NCI-H446 treated with DMSO at 0.1 percent for 48 hours (cell line): ENCODE results near the gene SEPTIN2.
"Not testable (repeated sequence)": the region's sequence is repeated elsewhere in the genome, so short reads cannot be mapped to it uniquely, and the experiment has no call there.

ENCODE experiments used
- DNase-seq: peaks from one replicate; lab custom pipeline; 2025; lab: John Stamatoyannopoulos, UW

SEPTIN2 gene

DNA sequence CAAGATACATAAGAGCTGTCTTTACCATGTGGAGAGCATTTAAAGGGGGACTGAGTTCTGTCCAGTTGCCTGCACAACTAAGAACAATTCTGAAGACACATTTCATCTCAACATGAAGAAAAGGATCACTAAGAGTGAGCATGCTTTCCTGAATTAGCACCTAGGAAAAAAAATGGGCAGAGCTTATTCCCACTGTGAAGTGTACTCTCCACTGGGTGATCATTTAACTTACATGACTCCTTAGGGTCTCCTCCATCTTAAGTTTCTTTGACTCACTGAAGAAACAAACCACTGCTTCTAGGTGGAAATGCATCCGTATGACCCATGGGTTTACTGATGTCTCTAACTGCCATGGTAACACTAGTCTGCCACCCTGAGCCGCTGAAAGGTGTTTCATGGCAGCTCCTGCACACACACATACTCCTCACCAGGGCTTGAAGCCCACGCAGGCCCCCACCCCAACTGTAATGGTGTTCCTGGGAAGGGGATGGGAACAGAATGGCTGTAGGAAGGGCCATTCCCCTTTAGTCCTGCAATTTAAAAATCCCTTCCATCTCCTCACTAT lies 27.3 kb upstream of the SEPTIN2 start:
- no peak for DNase-seq

DNA sequence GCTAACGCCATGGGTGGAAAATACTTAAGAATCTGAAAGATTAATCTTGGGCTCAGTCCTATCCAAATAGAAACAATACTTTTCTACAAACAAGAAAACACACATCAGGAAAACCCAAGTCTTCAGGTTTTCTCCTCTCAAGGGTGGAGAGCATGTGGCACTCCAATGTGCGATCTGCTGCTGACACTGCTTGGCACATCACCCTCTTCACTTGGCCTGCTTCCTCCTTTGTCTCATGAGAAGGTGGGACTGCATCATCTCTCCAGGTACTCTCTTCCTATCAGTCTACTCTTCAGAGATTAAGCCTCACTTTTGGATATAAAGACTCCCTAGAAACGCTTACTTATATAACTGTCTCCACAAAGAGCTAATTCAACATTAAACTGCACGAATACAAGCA lies 26.7 kb upstream of the SEPTIN2 start:
- no peak for DNase-seq

DNA sequence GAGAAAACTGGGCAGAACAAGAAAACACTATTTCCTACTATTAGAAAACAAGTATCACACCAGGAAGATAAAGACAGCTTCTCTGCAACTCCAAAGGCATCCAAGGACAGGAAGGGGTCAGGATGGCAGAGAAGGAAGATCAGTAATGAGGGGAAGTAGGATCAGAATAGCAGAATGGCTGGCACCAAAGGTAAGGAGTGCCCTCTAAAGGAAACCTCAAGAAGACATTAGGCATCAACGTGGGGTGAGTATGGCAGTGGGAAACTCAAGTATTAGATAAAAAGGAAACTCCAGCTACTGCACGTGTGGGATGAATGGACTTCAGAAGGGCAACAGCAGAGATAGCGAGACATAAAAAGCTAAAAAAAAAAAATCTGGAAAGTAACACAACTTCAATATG lies 26.1 kb upstream of the SEPTIN2 start:
- no peak for DNase-seq

DNA sequence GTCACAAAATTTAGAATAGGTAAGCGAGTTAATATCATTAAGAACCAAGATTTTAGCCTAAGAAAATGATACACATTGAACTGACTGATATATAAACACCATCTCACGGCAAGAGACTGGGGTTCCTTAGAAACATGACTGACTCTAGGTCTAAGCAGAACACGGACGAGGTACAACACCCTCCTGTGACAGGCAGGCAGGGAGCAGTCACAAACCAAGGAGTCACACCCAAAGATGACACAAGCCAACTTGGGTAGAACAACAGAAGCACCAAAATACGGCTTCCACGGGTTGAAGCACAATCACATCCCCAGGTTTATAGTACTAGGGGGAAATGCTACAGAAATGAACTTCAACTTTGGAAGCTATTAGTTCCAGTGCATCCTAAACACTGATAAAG lies 24.6 kb upstream of the SEPTIN2 start:
- no peak for DNase-seq

DNA sequence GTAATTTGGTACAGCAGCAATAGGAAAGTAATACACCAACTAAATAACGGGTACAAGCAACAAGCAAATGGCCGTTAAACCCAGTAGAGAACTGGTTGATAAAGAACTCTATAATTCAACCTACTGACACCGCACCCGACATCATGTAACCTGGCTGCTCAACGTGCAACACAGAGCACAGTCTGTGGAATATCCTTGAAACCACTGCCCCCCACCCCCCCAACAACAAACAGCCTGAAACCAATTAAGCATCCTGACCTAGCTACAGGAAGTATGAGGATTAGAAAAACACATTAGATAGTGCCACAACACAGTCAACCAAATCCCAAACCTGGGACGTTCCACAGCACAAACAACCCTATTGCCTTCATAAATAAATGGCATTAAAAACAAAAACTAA lies 23.7 kb upstream of the SEPTIN2 start:
- DNase-seq, result no peak

DNA sequence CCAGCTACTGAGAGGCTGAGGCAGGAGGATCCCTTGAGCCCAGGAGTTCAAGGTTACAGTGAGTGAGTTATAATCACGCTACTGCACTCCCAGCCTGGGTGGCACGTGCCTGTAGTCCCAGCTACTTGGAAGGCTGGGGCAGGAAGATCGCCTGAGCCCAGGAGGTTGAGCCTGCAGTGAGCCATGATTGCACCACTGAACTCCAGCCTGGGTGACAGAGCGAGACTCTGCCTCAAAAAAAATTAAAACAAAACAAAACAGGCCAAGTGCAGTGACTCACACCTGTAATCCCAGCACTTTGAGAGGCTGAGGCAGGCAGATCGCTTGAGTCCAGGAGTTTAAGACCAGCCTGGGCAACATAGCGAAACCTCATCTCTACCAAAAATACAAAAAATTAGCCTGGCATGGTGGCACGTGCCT lies 22.3 kb upstream of the SEPTIN2 start:
- not testable (repeated sequence) for DNase-seq

DNA sequence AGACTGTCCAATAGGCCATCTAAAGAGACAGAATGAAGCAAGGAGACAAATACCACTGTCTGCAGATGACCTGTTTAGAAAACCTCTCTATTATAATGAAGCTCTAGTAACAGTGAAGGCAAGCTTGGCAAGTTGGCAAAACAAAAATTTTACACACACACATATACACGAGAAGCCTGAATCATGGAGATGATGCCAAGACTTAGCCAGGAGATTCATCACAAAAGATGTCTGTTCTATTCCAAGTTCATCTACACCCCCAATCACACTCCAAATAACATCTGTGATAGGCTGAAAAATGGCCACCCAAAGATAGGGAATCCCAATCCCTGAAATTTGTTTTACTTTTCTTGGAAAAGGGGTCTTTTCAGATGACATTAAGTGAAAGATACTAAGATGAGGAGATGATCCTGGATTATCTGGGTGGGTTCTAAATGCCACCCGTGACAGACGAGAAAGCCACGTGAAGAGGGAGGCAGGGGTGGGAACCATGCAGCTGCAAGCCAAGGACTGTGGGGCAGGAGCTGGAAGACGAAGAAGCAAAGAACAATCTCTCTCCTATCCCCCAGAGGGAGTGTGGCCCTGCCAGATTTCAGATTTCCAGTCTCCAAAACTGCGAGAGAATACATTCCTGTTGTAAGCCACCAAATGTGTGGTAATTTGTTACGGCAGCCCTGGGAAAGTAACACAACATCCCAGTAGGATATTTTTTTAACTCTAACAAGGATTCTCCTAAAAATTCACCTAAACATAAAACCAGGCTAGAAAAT lies 20.2 kb upstream of the SEPTIN2 start:
- no peak for DNase-seq

DNA sequence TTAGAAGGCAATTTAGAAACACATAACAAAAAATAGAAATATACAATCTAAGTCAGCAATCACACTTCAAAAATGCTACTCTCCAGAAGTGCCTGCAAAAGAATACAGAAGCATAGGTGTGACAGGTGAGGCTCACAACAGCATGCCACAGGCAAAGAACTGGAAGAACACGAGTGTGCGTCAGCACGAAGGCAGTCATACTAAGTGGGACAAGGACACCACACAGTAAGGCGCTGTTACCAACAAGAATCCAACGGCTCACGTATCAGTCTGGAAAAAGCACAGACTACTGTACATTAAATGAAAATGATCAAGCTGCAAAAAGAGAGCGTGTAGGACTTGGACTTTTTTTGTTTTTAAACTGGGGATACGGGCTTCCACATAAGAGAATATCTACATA lies 19.0 kb upstream of the SEPTIN2 start:
- no peak for DNase-seq

DNA sequence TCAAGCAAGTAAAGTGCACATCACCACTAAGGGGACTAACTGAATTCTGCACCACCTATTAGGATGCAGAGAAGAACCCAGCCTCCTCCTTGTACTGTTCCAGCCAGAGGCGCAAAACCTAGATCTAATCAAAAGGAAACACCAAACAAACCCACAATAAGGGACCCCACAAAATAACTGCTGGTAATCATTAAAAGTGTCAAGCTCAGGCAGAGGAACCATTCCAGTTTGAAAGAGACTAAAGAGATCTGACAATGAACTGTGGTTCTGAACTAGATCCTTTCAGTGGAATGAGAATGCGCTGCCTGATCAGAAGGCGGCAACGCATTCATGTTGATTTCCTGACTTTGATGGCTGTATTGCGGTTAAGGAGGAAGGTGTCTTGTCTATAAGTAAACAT lies 17.1 kb upstream of the SEPTIN2 start:
- DNase-seq, result no peak

DNA sequence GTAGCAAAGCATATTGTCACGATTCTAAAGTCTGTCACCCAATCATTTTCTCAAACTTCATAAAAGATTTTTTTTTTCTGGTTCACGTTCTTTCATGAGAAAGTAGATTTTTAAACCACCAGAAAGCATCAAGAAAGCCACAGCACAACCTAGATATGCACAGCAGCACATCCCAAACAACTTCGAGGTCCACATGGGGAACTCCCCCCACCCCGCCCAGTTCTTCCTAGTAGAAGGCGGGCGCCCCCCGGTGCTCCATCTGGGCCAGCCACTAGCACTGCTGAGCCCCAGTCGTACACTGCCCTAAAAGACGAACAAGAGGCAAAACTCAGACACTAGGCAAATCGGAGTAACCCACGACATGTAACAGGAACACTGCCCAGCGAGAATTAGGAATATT lies 15.7 kb upstream of the SEPTIN2 start:
- no peak for DNase-seq

DNA sequence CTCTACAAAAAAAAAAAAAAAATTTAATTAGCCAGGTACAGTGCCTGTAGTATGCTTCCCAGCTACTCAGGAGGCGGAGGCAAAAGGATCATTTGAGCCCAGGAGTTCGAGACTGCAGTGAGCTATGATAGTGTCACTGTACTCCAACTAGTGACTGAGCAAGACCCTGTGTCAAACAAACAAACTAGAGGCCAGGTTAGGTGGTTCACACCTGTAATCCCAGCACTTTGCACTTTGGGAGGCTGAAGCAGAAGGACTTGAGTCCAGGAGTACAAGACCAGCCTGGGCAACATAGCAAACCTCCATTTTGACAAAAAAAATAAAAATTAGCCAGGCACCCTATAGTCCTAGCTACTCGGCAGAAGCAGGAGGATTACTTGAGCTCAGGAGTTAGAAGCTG lies 13.6 kb upstream of the SEPTIN2 start:
- DNase-seq, result no peak

DNA sequence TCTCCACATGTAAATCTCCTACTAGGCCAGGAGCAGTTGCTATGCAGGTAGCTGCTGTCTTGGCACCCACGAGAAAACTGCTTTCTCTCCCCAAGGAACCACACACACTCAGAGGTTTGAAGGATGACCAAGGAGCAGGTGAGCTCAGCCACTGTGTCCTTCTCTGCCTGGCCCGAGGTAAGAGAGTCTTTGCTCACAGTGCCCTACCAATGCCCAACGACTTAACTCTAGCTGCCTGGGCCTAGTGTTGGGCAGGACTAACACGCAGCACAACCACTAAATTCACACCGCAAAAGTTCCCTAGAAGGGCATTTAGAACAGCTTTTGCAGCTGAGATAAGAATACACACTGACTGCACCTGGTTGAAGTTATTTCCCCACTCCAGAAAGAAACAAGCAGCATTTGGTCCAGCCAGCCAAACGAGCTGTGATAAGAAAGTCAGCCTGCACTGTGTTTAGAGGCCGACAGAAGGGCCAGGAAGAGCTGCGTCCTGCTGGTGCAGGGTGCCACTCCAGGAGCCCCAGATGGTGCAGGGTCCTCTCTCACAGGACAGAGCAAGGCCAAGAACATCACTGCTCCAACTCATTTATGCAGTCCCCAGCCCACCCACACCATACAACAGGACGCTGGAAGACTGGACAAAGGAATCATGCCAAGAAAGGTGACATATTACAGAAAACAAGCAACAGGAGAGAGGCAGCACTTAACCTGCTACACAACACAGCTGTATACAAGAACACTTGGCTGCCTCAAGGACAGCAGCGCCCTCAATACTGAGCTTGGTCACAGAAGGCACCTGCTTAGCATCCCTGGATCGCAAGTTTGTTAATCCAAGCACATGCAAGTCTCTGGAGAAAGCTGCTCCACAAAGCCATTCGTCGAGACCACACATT lies 12.7 kb upstream of the SEPTIN2 start:
- no peak for DNase-seq

DNA sequence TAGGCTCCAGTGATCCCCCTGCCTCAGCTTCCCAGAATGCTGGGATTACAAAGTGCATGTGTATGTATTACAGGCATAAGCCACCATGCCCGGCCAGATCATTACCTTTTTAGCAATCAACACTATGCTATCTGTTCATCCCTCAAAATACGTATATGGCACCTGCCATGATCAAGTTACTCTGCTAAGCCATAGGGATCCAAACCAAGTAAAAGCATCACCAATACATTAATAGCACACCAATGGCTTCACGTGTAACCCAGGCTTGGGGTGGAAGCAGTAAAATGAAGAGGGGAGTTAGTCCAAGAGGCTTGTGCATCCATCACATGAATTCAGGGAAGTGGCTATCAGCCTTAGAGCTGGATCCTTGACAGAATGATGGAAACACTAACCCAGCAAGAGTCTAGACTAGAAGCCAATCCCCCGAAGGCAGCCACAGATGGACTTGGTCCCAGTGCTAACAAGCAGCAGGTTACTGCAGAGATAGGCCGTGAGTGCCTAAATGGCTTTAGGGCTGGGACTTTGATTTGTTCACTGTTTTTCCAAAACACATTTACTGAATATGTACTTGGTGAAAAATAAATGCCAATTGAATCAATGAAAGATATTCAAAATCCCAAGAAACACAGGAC lies 11.6 kb upstream of the SEPTIN2 start:
- no peak for DNase-seq

DNA sequence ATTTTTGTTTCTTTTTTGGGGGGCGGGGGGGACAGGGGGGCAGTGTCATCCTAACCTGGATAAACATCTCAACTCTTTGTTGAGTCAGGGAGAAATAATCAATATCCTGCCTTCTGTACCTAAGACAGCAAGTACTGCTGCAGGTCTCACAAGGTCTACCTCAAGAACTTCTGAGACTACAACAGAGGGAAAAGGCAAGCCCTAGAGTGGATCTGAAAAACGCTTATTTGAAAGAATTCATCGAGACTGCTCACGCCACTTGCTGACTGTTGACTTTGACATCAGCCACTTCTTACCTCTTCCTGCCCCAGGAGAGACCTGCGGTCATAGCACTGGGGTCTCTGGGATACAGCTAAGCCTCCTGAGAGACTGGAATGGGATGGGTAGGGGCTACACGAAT lies 8.7 kb upstream of the SEPTIN2 start:
- DNase-seq, result no peak

DNA sequence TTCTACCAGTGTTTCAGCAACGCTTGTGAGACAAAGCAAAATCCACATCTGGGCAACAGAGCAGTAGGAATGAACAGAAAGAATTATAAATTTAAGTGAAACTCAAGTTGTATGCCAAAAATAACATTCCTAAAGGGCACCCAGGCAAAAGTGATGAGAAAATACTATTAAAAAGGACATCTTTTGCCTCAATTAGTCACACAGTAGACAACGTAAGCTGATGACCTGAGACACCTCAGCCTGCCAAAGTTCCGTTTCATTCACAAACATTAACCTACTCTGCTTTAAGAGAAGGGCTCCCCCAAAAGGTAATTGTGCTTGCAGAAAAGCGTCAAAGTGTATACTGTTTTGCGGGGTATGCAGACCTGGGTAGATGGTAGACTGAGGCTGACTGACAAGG lies 7.5 kb upstream of the SEPTIN2 start:
- DNase-seq, result no peak

DNA sequence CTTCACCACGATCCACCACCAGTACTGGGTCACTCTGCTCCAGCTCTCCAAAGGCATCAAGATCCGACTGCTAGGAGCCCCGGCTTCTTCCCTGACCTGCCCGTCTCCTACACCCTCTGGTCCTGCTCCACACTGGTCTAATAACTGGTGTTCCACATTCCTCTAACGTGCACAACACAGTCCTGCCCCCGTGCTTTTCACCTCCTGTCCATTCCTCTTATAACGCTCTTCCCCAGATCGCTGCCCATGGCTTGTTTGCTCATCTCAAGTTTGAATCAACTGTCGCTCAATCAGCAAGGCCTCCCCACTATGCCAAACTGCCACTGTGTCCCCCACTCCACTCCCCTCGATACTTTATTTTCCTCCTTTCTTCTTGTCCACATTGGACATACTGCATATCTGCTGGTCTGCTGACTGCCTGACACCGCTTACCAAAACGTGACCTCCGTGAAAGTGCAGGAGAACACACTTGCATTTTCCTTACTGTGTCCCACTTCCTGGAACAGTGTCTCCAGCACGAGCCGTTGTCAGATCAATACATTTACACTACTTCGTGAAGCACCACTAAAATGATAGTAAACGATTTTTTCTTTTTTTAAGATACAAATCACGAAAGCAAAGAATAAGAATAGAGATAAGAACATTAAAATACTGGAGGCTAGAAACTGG lies 6.8 kb upstream of the SEPTIN2 start:
- DNase-seq, result no peak

DNA sequence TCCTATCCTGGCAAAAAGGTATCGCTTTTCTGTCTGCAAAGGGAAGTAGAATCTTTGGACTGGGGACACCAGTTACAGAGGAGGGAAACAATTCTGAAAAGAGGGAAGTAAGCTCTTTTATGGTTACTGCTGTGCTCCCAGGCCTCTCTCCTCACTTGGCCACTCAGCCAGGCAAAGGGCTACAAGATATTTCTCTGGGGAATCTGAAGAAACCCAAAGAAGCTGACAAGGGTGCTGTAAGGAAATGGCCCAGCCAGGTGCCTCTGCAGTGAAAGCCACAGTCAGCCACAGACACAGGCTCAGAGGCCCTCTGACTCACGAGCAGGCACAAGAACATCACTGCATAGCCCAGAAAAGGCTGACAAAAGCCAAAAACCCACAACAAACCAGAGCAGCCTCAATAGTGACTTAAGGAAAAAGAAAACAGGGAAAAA lies 6.0 kb upstream of the SEPTIN2 start:
- no peak for DNase-seq

DNA sequence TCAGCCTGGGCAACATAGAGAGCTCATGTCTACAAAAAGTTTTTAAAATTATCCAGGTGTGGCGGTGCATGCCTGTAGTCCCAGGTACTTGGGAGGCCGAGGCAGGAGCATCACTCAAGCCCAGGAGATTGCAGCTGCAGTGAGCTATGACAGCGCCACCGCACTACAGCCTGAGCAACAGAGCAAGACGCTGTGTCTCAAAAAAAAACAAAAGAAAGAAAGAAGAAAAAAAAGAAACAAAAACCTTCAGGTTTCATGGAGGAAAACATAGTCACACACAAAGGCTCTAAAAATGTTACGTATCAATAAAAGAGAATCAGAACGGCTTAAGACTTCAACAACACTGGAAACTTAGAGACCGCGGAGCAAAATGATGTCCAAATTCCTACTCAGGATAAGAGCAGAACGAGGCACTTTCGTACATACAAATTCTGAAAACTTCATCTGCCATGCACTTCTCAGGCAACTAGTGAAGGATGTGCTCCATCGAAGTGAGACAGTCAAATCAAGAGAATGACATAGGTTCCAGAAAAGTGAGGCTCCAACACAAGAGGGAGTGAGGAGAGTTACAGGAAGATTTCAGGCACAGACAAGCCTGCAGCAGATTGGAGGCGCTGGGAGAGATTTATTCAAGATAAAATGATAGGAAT lies 4.7 kb upstream of the SEPTIN2 start:
- DNase-seq, result no peak

DNA sequence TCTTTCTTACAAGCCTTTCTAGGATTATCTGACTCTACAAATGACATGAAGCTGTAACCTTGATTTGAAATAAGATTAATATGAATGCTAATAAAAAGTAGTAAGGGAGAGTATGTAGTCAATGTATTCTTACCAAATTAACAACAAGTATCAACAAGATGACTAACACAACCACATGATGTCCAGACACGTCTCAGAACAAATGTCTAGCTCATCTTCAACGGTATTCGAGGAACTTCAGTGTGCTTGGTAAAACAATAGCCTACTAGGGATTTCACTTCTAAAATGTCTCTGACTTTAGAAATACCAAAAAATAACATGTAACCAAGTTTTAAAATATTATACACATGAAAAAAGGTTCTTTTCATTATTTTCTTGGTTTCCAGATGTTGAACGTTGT lies 3.6 kb upstream of the SEPTIN2 start:
- no peak for DNase-seq

DNA sequence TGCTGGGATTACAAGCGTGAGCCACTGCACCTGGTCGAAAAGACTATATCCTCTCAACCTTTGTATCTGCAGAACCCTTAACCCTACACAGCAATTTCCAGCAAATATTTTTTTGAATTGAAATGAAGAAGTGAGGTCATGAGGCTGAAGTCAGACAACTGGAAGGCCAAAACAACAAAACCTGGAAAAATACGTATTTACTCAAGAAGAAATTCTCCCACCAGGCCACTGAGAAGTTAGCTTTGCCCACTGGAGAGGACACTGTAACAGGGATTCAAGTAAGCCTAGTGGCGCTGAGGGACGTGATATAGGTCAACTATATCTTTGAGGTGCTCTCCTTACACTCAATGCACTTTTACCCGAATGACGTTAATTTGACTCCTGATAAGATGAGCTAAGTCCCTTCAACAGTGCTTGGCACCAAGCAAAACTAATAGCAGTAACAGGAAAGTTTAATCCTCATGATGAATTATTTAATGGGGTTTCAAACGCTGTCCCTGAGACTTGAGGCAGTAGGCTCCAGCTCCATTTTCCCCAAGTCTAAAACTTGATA lies 2.1 kb upstream of the SEPTIN2 start:
- no peak for DNase-seq
